Neural progenitor cell (in vitro differentiated cells): ENCODE data around the gene CPA1.

ENCODE experiments used
- CTCF ChIP-seq: fragments of 200-600 bp; sonication (generic); IDR thresholded peaks from 2 replicates; pipeline ENCODE4 v1.5.1; 2017; ENCODE audit warnings: antibody characterized with exemption, mild to moderate bottlenecking
- EZH2 ChIP-seq: fragments of 200-600 bp; sonication (generic); IDR thresholded peaks from 2 replicates; pipeline ENCODE4 v1.6.1; 2017; ENCODE audit warnings: antibody characterized with exemption, mild to moderate bottlenecking, moderate library complexity
- EZH2phosphoT487 ChIP-seq: fragments of 200-600 bp; sonication (generic); IDR thresholded peaks from 2 replicates; pipeline ENCODE4 v1.6.1; 2017; ENCODE audit warnings: antibody characterized with exemption

GRCh38 chr7:130351791-130352090, 28.6 kb upstream of the CPA1 start:
- TF ChIP-seq CTCF (no peak), EZH2 (no peak), EZH2phosphoT487 (no peak)
